Measurements from ENCODE around the gene ACSL4.
A peak's percentile ranks its signal among the peaks of the same experiment; 100 is the strongest.
"Not testable (repeated sequence)": the region's sequence is repeated elsewhere in the genome, so short reads cannot be mapped to it uniquely, and the experiment has no call there.

The ACSL4 gene

DNA sequence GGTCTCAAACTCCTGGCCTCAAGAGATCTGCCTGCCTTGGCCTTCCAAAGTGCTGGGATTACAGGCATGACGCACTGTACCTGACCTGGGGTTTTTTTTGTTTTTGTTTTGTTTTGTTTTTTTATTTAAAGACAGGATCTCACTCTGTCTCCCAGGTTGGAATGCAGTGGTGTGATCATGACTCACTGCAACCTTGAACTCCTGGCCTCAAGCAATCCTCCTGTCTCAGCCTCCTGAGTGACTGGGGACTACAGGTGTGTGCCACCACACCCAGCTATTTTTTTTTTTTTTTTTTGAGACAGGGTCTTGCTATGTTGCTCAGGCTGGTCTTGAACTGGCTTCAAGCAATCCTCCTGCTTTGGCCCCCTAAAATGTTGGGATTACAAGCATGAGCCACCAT is 8.1 kb downstream of the ACSL4 start:
- not testable (repeated sequence) for DNase-seq

DNA sequence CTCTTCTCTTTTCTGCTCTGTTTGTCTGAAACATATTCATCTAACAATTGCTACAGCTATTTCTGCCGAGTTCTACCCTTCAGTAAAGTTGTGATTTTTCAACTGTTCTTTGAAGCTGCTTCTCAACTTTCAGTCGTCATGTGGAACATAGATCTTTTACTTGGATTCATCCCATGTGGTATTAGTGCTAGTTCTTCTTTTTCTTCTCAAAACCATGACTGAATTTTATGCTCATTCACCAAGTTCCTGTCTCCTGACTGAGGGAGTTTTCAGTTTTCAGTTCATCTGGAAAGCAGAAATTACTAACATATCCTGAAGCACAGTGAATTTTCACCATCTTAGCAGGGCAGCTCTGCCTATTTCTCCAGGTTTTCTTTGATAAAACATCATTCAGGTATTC is 12.1 kb downstream of the ACSL4 start:
- DNase-seq, result no peak

DNA sequence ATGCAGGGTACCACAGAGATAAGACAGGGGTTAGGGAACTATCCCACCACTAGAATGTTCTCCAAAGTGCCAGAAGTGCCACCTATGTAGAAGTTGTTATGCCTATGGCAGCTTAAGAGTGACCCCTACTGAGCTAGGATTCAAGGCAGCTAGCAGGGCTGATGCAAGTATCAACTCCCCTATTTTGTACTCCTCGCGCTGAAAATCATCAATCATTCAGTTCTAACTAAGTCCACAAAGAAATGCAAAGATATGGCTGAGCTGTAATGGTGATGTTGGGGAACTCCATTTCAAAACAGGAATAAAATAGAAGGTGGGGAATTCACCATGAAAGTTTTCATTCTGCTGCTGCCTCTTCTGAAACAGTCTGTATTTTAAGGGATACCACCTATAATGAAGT is 13.8 kb downstream of the ACSL4 start:
- DNase-seq, result no peak

DNA sequence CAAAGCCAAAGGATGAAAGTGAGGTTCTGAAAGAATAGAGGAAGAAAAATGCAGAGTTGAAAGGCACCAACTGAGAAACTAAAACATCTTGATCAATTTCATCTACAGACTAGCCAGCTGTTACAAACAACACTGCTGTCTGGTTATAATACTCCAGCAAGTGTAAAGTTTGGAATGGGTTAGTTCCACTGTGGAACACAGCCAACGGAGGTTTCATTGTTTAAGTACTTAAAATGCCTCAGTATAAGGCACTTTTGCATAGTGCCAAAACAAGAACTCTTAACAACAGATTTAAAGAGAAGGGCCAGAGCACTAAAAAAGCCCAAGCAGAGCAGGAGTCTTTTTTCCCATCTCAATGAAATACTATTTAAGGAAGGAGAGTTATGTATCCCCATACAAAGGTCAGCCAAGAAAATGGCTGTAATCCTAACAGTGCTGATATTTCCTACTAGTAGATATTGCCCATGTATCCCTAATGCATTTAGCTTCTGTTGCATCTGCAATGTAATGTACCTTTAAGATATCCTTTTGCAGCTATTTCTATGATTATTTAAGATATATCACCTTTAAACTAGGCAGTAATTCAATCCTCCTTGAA is 16.5 kb downstream of the ACSL4 start:
- no peak for DNase-seq

DNA sequence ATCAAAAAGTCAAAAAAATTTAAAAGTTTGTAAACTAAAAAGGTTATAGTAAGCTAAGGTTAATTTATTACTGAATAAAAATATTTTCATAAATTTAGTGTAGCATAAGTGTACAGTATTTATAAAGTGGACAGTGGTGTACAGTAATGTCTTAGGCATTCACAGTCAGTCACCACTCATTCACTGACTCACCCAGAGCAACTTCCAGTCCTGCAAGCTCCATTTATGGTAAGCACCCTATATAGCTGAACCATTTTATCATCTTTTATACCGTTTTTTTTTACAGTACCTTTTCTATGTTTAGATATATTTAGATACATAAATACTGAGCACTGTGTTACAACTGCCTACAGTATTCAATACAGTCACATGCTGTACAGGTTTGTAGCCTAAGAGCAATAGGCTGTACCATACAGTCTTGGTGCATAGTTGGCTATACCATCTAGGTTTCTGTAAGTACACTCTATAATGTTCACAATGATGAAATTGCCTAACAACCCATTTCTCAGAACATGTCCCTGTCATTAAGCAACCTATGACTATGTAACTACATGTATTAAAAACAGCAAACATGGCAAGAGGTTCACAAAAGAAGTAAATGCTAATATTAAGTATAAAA is 18.6 kb downstream of the ACSL4 start:
- DNase-seq, result no peak

DNA sequence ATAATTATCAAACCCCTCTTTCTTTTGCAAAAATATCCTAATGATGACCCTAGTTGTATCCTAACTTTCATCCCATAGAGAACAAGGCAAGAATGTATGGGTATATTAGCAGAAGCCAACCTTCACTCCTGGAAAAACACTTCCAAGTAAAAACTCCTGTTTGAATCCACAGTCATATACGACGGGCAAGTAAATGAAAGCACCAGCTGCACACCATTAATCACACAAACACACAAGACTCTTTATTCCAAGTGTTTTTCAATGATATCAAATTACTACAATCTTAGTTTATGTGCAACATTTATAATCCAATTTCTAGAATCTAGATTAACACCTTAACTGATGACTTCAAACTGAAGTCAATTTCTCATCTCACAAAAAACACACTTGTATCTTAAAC is 22.9 kb downstream of the ACSL4 start:
- DNase-seq, result peak in 1 of 2 experiments; percentile 25

DNA sequence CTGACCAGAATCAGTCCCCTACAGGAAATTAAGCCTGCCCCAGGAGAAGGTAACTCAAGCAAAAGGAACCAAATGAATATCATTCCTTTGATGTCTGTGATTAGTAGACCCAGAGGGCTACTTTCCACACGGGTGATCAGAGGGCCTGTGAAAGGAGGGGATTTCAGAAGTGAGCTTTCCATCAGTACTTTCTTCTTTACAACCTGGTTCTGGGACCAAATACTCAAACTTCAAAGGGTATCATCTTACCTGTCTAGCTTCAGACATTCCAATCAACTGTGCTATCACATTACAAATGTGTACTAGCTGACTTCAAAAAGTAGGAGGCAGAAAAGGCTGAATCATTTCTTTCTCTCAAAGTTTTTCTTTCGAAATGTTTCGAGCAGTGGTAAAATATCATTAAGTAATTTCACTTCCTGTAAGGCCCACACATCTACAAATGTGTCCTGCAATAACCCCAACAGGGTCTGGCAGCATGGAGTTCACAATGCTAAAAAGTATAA is 23.9 kb downstream of the ACSL4 start:
- DNase-seq, result peak in 1 of 2 experiments; percentile 3

DNA sequence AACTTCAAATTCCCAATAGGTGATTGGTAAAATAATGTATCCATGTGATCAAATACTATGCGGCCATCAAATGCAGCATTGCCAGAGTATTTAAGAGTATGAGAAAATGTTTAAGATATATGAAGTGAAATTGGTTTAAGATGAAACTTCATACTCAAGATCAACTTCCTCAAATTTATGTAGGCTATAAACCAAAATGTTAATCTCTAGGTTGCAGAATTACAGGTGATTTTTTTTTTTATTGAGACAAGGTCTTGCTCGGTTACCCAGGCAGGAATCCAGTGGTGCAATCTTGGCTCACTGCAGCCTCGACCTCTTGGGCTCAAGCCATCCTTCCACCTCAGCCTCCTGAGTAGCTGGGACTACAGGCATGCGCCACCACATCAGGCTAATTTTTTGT is 25.3 kb downstream of the ACSL4 start:
- DNase-seq, result no peak

DNA sequence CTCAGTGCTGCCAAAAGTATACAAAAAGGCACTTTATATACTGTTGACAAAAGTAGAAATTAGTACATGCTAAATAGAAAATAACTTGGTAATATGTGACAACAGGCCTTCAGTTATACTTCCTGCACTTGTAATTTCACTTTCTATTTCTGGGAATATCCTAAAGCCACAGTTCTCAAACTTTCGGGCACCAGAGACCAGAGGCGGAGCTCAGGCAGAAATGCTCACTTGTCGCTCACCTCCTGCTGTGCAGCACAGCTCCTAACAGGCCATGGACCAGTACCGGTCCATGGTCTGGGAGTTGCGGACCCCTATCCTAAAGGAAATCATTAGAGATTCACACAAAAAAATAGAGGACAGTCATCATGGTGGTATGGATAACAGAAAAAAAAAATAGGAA is 25.7 kb downstream of the ACSL4 start:
- DNase-seq, result no peak

DNA sequence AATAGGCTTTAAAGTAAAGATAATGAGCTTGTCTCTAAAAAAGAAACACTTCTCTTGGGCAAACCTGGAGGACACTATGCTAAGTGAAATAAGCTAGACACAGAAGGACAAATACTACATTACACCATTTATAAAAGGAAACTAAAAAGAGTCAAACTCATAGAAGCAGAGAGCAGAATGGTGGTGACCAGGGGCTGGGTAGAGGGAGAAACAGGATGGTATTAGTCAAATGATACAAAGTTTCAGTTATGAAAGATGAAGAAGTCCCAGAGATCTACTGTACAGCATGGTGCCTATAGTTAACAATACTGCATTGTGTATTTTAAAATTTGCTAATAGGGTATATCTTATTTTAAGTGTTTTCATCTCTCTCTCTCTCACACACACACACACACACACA is 28.5 kb downstream of the ACSL4 start:
- DNase-seq, result no peak

DNA sequence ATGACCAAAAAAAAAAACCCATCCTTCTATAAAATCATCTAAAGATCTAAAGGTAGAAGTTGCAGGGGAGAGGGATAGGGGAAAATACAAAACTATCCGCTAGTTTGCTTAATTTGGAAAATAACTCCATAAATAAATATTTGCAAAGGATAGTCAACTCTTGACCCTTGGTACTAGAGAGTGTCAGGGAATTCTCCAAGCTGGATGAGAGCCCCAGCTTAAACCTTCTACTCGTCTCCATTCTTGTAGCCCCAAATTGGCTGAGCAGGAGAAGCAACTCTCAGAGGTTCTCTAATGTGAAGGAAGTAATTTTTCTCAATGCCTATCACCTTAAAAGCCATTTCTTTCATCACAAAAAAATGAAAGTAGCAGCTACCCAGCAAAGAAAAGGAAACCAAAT is 35.2 kb downstream of the ACSL4 start:
- no peak for DNase-seq

DNA sequence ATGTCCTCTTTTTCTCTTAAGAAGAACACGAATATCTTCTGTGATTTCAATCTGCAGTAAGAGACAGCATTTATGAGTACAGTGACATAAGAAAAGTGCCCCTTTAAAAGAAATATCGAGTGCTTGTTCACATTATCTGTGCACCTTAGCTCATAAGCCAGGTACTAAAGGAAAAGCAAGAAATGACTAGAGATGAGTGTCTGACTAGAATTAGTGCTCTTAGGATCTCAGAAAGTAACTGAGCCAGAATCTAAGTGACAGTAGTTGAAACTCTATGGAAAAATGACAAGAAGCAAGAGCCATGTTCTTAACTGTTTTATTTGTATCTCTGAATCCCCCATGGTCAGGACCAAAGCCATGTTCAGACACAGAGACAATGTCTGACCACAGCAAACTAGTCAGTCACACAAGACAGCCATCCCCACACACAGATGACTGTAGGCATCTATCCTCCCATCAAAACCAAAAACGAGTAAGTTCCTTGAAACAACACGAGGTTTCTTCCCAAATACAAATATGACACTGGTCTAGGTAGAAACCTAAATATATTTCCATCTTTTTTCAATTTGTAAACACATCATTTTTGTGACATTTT is 36.8 kb downstream of the ACSL4 start:
- no peak for DNase-seq

DNA sequence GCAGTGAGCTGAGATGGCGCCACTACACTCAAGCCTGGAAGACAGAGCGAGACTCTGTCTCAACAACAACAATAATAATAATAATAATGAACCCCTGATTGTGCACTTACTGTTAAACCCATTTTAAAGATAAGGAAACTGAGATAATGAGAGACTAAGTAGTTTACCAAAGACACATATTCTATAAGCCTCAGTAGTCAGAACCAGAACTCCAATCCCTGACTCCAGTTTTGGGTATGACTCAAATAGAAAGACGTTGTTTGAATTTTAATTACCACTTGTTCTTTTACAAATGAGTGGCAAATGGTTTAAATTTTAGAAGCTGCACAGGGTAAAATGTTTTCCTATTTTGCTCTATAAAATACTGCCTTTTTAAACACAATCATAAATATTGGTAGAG is 37.4 kb downstream of the ACSL4 start:
- no peak for DNase-seq

DNA sequence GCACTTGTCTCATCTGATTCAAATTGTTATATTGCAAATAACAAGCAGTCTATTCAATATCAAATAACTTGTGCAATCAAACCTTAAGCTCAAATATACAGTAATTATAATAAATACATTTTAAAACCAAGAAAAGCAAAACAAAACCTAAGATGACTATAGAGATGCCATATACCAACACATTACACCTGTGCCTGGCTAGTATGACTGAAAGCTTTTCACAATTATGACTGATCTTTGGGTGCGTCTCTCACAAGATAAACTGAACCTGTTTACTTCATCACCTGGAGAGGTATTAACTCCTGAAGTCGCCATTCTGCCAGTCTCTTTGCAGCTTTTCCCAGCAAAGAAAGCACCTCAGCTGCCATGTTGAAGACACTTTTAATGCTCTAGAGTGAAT is 41.3 kb downstream of the ACSL4 start:
- no peak for DNase-seq

DNA sequence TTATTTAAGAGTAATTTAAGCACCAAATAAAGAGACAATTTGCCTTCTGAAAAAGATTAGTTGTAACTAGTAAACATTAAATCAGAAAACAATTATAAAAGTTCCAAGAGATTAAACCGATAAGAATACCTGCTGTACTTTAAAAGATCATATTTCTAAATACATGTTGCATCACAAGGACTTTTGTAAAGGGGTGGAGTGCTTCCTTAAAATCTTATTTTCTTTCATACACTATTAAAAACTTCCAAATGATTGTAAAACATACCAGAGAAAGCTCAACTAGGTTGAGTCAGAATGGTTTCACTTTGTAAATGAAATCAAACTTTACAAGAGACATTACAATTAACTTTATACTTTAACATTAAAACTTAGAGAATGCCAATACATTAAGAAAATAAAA is 41.8 kb downstream of the ACSL4 start:
- DNase-seq, result no peak

DNA sequence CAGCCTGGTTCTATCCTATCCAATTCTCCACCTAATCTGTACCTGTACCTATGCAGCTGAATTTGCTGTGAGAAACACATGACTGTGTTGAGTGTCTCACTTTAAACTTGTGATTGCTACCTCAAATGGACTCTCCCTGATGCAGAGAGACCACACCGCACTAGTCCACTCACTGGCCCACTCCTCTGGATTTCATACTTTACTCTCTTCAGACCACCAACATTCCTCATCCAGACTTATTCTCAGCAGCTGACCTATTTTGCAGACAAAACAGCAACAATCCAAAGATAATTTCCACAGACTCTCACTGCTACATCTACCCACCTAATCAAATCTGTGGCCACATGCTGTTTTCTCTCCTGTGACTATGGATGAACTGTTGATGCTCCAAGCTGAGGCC is 45.2 kb downstream of the ACSL4 start:
- no peak for DNase-seq

DNA sequence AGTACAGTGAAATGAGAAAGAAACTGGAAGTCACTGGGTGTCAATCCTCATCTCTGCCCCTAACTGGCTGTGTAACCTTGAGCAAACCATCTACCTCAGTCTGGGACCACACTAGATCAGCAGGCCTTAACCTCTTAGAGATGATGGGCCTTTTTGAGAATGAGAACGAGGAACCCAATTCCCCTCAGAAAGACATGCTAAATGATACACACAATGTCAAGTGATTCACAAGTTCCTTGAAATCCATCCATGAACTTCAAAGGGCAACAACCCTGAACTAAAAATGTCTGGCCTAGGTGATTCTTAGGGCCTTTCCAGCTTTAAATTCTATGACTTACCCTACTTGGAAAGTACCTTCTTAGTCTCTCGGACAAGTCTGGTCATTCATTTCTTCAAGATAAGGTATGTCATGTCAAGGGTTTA is 47.4 kb downstream of the ACSL4 start:
- no peak for DNase-seq

DNA sequence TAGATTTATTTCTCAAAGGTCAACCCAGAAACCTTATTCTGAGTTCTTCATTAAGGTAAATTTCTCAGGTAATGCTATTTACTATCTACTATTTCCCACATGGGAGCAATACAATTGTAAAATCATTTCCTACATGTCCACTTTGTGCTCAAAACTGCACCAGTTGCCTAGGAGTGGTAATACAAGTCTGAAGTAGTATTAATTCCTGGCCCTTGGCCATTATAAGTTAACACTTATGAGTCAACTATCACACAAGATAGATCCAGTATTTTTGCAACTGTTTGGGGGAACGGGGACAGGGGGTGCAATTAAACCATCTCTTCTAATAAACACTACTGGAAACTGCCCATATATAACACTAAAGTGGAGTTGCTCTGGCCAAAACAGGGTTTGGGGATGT is 48.9 kb downstream of the ACSL4 start:
- DNase-seq, result no peak

DNA sequence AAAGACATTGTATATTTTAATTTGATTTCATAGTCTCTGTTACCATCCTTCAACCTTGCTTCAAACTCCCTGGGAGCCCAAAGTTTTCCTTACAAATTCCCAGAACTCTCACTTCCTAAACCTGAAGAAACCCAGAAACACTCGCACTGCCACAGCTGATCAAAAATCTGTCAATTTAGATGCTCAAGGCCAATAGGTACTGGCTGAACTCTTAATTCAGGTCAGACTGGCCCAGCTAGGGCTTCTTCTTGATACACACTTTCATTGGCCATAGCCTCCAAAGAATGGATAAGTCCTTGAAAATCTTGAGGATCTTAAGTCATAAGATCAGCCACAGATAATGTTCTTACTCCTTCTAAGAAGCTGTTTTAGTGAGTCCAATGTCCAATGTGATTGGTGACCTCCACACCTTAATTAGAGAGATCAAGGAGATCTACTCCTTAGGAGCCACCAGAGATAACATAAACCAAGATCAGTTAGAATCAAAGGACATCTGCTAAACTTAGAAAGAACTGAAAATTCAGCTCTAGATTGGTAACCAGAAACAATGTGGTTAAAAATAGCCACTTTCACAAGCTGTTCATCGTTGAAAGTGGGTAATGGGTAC is 51.5 kb downstream of the ACSL4 start:
- DNase-seq, result no peak

DNA sequence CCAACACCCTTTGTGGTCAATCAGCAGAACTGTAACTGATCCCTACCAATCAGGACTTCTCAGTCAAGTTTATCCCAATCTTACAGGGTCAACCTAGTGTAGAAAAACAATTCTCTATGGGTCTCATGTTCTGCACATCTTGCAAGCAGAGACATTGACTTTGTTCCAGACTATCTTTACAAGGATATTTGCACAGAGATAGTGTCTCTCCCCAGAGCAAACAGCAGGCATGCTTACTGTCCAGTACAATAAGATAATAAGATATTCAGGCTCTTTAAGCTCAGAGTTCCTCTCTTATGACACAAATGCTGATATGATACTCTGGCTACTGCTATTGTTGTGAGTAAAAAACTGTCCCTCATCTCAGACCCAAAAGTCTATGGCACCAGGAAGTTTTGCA is 53.2 kb downstream of the ACSL4 start:
- no peak for DNase-seq

DNA sequence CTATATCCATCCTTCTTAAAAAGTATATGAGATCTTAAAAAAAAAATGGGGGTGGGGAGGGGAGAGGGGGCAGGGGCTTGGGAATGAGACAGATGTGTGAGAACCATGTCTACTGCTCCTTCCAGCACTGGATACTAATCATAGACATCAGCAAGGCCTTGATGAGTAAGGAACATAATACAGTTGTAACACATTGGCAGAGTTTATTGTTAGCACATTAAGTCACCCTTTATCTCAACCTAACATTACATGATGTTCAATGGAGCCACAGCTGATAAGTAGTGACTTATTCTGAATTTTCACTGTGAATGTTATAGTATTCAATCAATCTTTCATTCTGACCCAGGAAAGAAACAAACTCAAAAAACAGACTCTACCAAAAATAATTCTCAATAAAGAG is 60.8 kb downstream of the ACSL4 start:
- peak in 1 of 2 experiments; percentile 1 for DNase-seq

DNA sequence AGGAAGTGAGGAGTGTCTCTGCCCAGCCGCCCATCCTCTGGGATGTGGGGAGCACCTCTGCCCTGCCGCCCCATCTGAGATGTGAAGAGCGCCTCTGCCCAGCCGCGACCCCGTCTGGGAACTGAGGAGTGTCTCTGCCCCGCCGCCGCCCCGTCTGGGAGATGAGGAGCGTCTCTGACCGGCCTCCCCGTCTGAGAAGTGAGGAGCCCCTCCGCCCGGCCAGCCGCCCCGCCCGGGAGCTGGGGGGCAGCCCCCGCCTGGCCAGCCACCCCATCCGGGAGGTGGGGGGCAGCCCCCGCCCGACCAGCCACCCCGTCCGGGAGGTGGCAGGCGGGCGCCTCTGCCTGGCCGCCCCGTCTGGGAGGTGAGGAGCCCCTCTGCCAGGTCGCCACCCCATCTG is 61.9 kb downstream of the ACSL4 start:
- DNase-seq, result not testable (repeated sequence)

DNA sequence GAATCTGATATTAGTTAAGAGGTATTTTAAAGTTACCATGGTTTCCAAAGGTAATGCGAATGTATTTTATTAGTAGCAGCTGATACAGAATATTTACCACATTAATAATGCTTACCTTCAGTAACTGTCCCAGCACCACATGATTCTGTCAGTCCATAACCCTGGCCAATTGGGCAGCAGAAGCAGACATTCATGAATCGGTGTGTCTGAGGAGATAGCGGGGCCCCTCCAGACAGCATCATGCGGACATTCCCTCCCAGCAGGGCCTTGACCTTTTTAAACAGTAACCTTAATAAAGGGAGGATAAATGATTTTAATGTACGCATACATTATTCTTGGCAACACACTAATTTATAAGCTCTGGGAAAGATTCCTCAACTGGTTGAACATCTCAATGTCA is 65.1 kb downstream of the ACSL4 start:
- no peak for DNase-seq

DNA sequence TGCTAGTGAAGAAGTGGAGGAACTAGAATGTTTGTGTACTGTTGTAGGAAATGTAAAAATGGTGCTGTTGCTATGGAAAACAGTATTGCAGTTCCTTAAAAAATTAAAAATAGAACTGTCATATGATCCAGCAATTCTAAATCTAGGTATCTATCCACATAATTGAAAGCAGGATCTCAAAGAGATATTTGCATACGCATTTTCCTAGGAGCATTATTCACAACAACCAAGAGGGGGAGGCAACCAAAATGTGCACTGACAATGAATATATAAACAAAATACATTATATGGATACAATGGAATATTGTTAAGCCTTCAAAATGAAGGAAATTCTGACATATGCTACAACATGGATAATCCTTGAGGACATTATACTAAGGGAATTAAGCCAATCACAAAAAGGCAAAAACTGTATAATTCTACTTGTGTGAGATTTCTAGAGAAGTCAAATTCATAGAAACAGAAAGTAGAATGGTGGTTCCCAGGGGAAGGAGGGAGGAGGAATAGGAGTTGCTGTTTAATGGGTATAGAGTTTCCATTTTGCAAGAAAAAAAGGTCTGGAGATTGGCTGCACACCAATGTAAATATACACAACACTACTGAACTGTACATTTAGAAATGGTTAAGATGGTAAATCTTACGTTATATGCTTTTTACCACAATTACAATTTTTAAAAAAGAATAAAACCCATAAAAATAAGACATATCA is 72.5 kb downstream of the ACSL4 start:
- no peak for DNase-seq

All from NCI-H524 (cell line).